ENCODE measurements around the gene DENND5B. TPM values are rescaled to one million over a fixed set of nuclear protein-coding genes. Genes with fewer than 3 reads are reported as not detected.

The DENND5B gene
- total and polyA plus RNA-seq, 7 donors, result 4.8 to 24.3 (median 13.6) TPM

DNA sequence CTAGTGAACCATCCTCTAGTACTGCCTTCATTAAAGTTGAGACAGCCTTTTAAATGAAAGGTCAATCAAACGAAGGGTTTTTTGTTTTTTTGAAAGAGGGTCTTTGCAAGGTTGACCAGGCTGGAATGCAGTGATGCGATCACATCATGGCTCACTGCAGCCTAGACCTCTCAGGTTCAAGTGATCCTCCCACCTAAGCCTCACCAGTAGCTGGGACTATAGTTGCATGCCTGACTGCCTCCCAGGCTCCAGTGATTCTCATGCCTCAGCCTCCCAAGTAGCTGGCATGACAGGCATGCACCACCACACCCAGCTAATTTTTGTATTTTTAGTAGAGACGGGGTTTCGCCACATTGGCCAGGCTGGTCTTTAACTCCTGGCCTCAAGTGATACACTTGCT, 150.3 kb downstream of the DENND5B start:
- H3K27me3 ChIP-seq (ENCODE audit: insufficient read depth in 3 of 3, low read length in 2 of 3), result no peaks in the 10 kb centered on the region
- intact Hi-C loops (cut with DNase I), result no loop called here
- no peak for DNase-seq
- H3K4me1 ChIP-seq, result no peaks in the 10 kb centered on the region
- TF ChIP-seq, protein P1, sequence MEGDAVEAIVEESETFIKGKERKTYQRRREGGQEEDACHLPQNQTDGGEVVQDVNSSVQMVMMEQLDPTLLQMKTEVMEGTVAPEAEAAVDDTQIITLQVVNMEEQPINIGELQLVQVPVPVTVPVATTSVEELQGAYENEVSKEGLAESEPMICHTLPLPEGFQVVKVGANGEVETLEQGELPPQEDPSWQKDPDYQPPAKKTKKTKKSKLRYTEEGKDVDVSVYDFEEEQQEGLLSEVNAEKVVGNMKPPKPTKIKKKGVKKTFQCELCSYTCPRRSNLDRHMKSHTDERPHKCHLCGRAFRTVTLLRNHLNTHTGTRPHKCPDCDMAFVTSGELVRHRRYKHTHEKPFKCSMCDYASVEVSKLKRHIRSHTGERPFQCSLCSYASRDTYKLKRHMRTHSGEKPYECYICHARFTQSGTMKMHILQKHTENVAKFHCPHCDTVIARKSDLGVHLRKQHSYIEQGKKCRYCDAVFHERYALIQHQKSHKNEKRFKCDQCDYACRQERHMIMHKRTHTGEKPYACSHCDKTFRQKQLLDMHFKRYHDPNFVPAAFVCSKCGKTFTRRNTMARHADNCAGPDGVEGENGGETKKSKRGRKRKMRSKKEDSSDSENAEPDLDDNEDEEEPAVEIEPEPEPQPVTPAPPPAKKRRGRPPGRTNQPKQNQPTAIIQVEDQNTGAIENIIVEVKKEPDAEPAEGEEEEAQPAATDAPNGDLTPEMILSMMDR (IDR thresholded peaks at IDR 0.05), result no peak
- 82 to 94% (median 94%) methylated on average over 4 of the region's 4 CpGs for WGBS, 3 donors
- H3K4me3 ChIP-seq, result no peak overlapping the region
- H3K36me3 ChIP-seq (ENCODE audit: insufficient read depth in 1 of 2, low read depth in 1 of 2), result peaks cover 3 to 15% of the 10 kb centered on the region in 2 donors
- H3K27ac ChIP-seq, result no peak overlapping the region
- no peaks in the 10 kb centered on the region for H3K9me3 ChIP-seq
- ATAC-seq, result no peak

DNA sequence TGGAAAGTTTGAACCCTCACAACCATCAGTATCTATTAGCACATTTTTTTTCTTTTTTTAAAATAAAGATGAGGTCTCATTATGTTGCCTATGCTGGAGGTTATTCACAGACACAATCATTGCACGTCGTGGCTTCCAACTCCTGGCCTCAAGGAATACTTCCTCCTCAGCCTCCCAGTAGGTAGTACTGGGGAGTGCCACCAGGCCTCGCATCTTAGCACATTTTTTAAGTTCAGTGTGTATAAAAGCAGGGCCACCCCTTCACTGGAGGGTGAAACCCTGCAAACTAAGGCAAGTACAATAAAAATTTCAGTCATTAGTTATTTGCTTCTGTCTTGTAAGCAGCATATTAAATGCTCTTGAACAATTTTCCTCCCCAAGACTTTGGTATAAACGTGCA, 150.8 kb downstream of the DENND5B start:
- H3K27me3 ChIP-seq (ENCODE audit: insufficient read depth in 3 of 3, low read length in 2 of 3), result no peaks in the 10 kb centered on the region

DNA sequence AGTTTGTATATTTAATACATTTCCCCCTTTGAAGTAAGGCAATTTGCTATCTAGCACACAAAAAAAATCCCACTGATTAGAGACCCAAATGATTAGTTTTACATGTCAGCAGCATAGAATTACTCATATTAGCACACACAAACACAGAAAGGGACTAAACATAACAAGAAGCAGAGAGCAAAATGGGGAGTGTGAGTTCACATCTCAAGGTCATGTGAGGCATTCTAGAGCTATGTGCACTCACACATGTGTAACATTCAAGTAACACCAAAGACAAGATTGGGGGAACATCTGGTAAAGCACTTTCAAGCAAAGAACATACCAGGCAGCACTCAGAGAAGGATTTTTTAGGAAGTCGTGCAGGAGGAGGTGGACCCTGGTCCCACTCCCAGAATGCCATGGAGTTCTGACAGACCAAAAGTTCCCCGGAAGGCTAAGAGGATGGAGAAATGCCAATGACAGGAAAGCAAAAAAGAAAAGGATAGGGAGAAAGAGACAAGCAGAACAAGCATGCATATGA, 159.2 kb downstream of the DENND5B start:
- no peak for ATAC-seq
- intact Hi-C loops (cut with DNase I), result no loop called here

More for the DNA sequence above, 150.8 kb downstream of the DENND5B start:
- Histone ChIP-seq H3K4me3 (no peak overlapping the region), H3K27ac (no peak overlapping the region), H3K36me3 (ENCODE audit: insufficient read depth in 1 of 2, low read depth in 1 of 2) (peaks cover 3 to 11% of the 10 kb centered on the region in 2 donors), H3K9me3 (no peaks in the 10 kb centered on the region), H3K4me1 (no peaks in the 10 kb centered on the region)
- TF ChIP-seq, protein P1 (IDR thresholded peaks at IDR 0.05), result no peak
- 83 to 91% (median 90%) methylated on average over 4 of the region's 4 CpGs for WGBS, 3 donors
- DNase-seq (no peak), ATAC-seq (no peak)
- intact Hi-C loops (cut with DNase I), result no loop called here

DNA sequence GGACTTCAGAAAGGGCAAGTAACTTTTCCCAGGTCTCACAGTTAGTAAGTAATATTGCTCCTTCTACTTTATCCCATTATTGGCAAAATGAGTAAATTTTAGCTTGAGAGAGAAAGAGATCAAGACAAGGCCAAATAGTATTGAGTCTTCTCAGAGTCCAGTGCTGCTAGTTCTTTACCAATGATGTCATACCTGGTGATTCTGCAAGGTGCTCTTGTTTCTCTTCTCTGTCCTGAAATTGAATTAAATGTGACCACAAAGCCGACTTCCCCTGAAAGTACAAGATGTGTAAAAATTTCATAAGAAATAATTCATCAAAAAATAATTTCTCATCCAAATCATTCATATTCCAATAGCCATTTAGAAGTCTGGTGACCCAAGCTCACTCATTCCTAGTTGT, 167.5 kb downstream of the DENND5B start:
- Histone ChIP-seq H3K4me1 (no peaks in the 10 kb centered on the region), H3K27ac (no peak overlapping the region), H3K27me3 (ENCODE audit: insufficient read depth in 3 of 3, low read length in 2 of 3) (no peaks in the 10 kb centered on the region), H3K9me3 (no peaks in the 10 kb centered on the region), H3K36me3 (ENCODE audit: insufficient read depth in 1 of 2, low read depth in 1 of 2) (peaks cover 5 to 50% of the 10 kb centered on the region in 2 donors), H3K4me3 (no peak overlapping the region)
- intact Hi-C loops (cut with DNase I), result no loop called here
- ATAC-seq, result no peak
- no peak for DNase-seq
- TF ChIP-seq, protein P1 (IDR thresholded peaks at IDR 0.05), result no peak
- 97 to 100% (median 97%) methylated on average over 1 of the region's 1 CpG for WGBS, 3 donors

More for the DNA sequence above, 159.2 kb downstream of the DENND5B start:
- 34 to 57% (median 44%) methylated on average over 2 of the region's 2 CpGs for WGBS, 3 donors
- H3K27ac ChIP-seq, result no peak overlapping the region
- H3K4me3 ChIP-seq, result no peak overlapping the region
- no peaks in the 10 kb centered on the region for H3K9me3 ChIP-seq
- no peaks in the 10 kb centered on the region for H3K27me3 ChIP-seq (ENCODE audit: insufficient read depth in 3 of 3, low read length in 2 of 3)
- no peaks in the 10 kb centered on the region for H3K36me3 ChIP-seq (ENCODE audit: insufficient read depth in 1 of 2, low read depth in 1 of 2)
- TF ChIP-seq, protein P1 (IDR thresholded peaks at IDR 0.05), result no peak
- no peak for DNase-seq
- H3K4me1 ChIP-seq, result no peaks in the 10 kb centered on the region

DNA sequence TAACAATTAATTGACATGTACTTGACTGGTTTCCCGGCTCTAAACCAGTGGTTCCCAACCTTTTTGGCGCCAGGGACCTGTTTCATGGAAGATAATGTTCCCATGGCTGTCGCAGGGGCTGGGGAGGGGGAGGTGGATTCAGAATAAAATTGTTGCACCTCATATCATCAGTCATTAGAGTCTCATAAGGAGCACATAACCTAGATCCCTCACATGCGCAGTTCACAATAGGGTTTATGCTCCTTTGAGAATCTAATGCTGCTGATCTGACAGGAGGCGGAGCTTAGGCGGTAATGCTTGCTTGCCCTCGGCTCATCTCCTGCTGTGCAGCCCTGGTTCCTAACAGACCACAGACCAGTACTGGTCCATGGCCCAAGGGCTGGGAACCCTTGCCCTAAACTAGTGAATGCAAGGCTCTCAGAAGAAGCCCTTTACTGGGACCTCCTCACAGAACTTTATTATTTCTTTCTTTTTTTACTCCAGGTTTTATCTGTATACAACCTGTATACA, 178.6 kb downstream of the DENND5B start:
- H3K4me3 ChIP-seq, result no peak overlapping the region
- H3K27ac ChIP-seq, result no peak overlapping the region
- H3K27me3 ChIP-seq (ENCODE audit: insufficient read depth in 3 of 3, low read length in 2 of 3), result no peaks in the 10 kb centered on the region
- DNase-seq, result no peak
- no peak for ATAC-seq
- H3K36me3 ChIP-seq (ENCODE audit: insufficient read depth in 1 of 2, low read depth in 1 of 2), result peaks cover 0 to 64% of the 10 kb centered on the region in 2 donors
- H3K4me1 ChIP-seq, result no peaks in the 10 kb centered on the region
- 82 to 92% (median 86%) methylated on average over 7 of the region's 7 CpGs for WGBS, 3 donors
- TF ChIP-seq, protein P1 (IDR thresholded peaks at IDR 0.05), result no peak
- no peaks in the 10 kb centered on the region for H3K9me3 ChIP-seq
- intact Hi-C loops (cut with DNase I), result no loop called here
